Calu3 (cell line): ENCODE measurements around the gene DRD2. TPM values are rescaled to one million over a fixed set of nuclear protein-coding genes. Genes with fewer than 3 reads are reported as not detected.

Experiments
- BruUV-seq: library from RNA; stranded (reverse); fragments of 400-500 nt; replicated peaks from 2 replicates; lab custom pipeline; 2021; lab: Mats Ljungman, UMichigan
- CTCF ChIA-PET: fragments of 300-600 bp; sonication (Branson Sonifier 250); formaldehyde crosslinking; loops from one replicate; lab custom pipeline; 2022; ENCODE audit warnings: antibody characterized with exemption; lab: Charles Lee
- DNase-seq: peaks from one replicate; pipeline ENCODE4 v3.0.0; 2022
- H3K27ac Mint-ChIP-seq: one replicate; pipeline ENCODE4 v1.8.0; 2022; ENCODE audit warnings: mixed read lengths; ENCODE audit not compliant: unreplicated experiment
- H3K27me3 Mint-ChIP-seq: one replicate; pipeline ENCODE4 v1.8.0; 2022; ENCODE audit warnings: mixed read lengths; ENCODE audit not compliant: unreplicated experiment
- H3K36me3 Mint-ChIP-seq: one replicate; pipeline ENCODE4 v1.8.0; 2022; ENCODE audit warnings: mild to moderate bottlenecking, moderate library complexity, mixed read lengths; ENCODE audit not compliant: insufficient read depth, unreplicated experiment
- H3K4me1 Mint-ChIP-seq: one replicate; pipeline ENCODE4 v1.8.0; 2022; ENCODE audit warnings: mild to moderate bottlenecking, low read depth, mixed read lengths; ENCODE audit not compliant: unreplicated experiment
- H3K4me3 Mint-ChIP-seq: one replicate; pipeline ENCODE4 v1.8.0; 2022; ENCODE audit warnings: mild to moderate bottlenecking, low read depth, moderate library complexity, mixed read lengths; ENCODE audit not compliant: unreplicated experiment
- H3K9me3 Mint-ChIP-seq: one replicate; pipeline ENCODE4 v1.8.0; 2022; ENCODE audit warnings: low read depth, mixed read lengths; ENCODE audit not compliant: unreplicated experiment
- CTCF ChIP-seq: fragments of 200-600 bp; IDR thresholded peaks from one replicate; pipeline ENCODE4 v1.8.0; 2022; ENCODE audit warnings: antibody characterized with exemption; ENCODE audit not compliant: unreplicated experiment
- intact Hi-C: fragments of 100-400 bp; cut with micrococcal nuclease; formaldehyde crosslinking; loops from one replicate; pipeline ENCODE4 v1.10.0; 2022; ENCODE audit not compliant: unreplicated experiment
- total RNA-seq: library from RNA; stranded (reverse); gene quantifications from 2 replicates; pipeline ENCODE4 v1.2.3, GENCODE V29; 2022

DRD2 gene
- total RNA-seq, 1 experiment from 2014 or later = 0.45 TPM

- no peak overlapping the region for H3K27ac Mint-ChIP-seq
- no TSS peak for BruUV-seq
- H3K9me3 Mint-ChIP-seq = no peaks in the 10 kb centered on the region
- no peaks in the 10 kb centered on the region for H3K4me1 Mint-ChIP-seq
- no peaks in the 10 kb centered on the region for H3K36me3 Mint-ChIP-seq
- H3K4me3 Mint-ChIP-seq = no peak overlapping the region
- H3K27me3 Mint-ChIP-seq = peaks cover 60% of the 10 kb centered on the region
- DNase-seq = no peak
- intact Hi-C loops = no loop called here
- CTCF ChIA-PET = no interaction called here
- no peak for TF ChIP-seq CTCF
These were observed 9.0 kb upstream of the DRD2 start for GRCh38 chr11:113484223-113484622.

- BruUV-seq = no TSS peak
- no peak overlapping the region for H3K27ac Mint-ChIP-seq
- intact Hi-C loops = no loop called here
- no peaks in the 10 kb centered on the region for H3K4me1 Mint-ChIP-seq
- peaks cover 86% of the 10 kb centered on the region for H3K27me3 Mint-ChIP-seq
- CTCF ChIA-PET = no interaction called here
- H3K36me3 Mint-ChIP-seq = no peaks in the 10 kb centered on the region
- TF ChIP-seq CTCF = no peak
- no peak for DNase-seq
- H3K9me3 Mint-ChIP-seq = no peaks in the 10 kb centered on the region
- H3K4me3 Mint-ChIP-seq = no peak overlapping the region
These were observed 6.5 kb upstream of the DRD2 start for GRCh38 chr11:113481672-113482071.

GRCh38 chr11:113481226-113481625, 6.0 kb upstream of the DRD2 start:
- BruUV-seq = no TSS peak
- intact Hi-C loops = no loop called here
- Mint-ChIP-seq H3K27ac (no peak overlapping the region), H3K4me3 (no peak overlapping the region), H3K27me3 (peaks cover 90% of the 10 kb centered on the region), H3K36me3 (no peaks in the 10 kb centered on the region), H3K9me3 (no peaks in the 10 kb centered on the region), H3K4me1 (peaks cover 2% of the 10 kb centered on the region)
- CTCF ChIA-PET = no interaction called here
- TF ChIP-seq CTCF = no peak
- no peak for DNase-seq

GRCh38 chr11:113477321-113477720, 2.1 kb upstream of the DRD2 start:
- CTCF ChIA-PET = no interaction called here
- BruUV-seq = no TSS peak
- no peaks in the 10 kb centered on the region for H3K9me3 Mint-ChIP-seq
- no peak overlapping the region for H3K27ac Mint-ChIP-seq
- intact Hi-C loops = no loop called here
- peaks cover 8% of the 10 kb centered on the region for H3K4me1 Mint-ChIP-seq
- TF ChIP-seq CTCF = no peak
- peaks cover 100% of the 10 kb centered on the region for H3K27me3 Mint-ChIP-seq
- no peak for DNase-seq
- H3K4me3 Mint-ChIP-seq = no peak overlapping the region
- peaks cover 4% of the 10 kb centered on the region for H3K36me3 Mint-ChIP-seq
